ENCODE measurements around the gene CD160.
"Not testable (repeated sequence)": the region's sequence is repeated elsewhere in the genome, so short reads cannot be mapped to it uniquely, and the experiment has no call there.

Gene CD160

GRCh38 chr1:145759721-145760120 is 40.4 kb downstream of the CD160 start:
- no peak for DNase-seq

- DNase-seq = not testable (repeated sequence)
Measured at GRCh38 chr1:145760395-145760949, 41.2 kb downstream of the CD160 start.

GRCh38 chr1:145761498-145761897 is 42.2 kb downstream of the CD160 start:
- not testable (repeated sequence) for DNase-seq

GRCh38 chr1:145762001-145762400 is 42.7 kb downstream of the CD160 start:
- DNase-seq = not testable (repeated sequence)

GRCh38 chr1:145764231-145764940 is 45.1 kb downstream of the CD160 start:
- DNase-seq = not testable (repeated sequence)

GRCh38 chr1:145765127-145765526 is 45.8 kb downstream of the CD160 start:
- DNase-seq = not testable (repeated sequence)

- DNase-seq = not testable (repeated sequence)
Measured at GRCh38 chr1:145765585-145766360, 46.5 kb downstream of the CD160 start.

GRCh38 chr1:145766926-145767325 is 47.6 kb downstream of the CD160 start:
- DNase-seq = not testable (repeated sequence)

- not testable (repeated sequence) for DNase-seq
Measured at GRCh38 chr1:145768004-145768403, 48.7 kb downstream of the CD160 start.

- no peak for DNase-seq
Measured at GRCh38 chr1:145771056-145771455, 51.8 kb downstream of the CD160 start.

GRCh38 chr1:145773423-145773822 is 54.1 kb downstream of the CD160 start:
- DNase-seq = no peak

- no peak for DNase-seq
Measured at GRCh38 chr1:145777357-145778145, 58.3 kb downstream of the CD160 start.

- DNase-seq = no peak
Measured at GRCh38 chr1:145778146-145778540, 58.8 kb downstream of the CD160 start.

GRCh38 chr1:145782272-145783099 is 63.2 kb downstream of the CD160 start:
- DNase-seq = no peak

GRCh38 chr1:145784409-145784808 is 65.1 kb downstream of the CD160 start:
- DNase-seq = no peak

- no peak for DNase-seq
Measured at GRCh38 chr1:145785547-145785946, 66.2 kb downstream of the CD160 start.

- DNase-seq = no peak
Measured at GRCh38 chr1:145786271-145786670, 67.0 kb downstream of the CD160 start.

- no peak for DNase-seq
Measured at GRCh38 chr1:145788580-145788979, 69.3 kb downstream of the CD160 start.

Data from SHP77 (cell line).